ENCODE data around the gene GOLGA6L4. TPM values are rescaled to one million over a fixed set of nuclear protein-coding genes. Genes with fewer than 3 reads are reported as not detected.
"Not testable (repeated sequence)": the region's sequence is repeated elsewhere in the genome, so short reads cannot be mapped to it uniquely, and the experiment has no call there.

GOLGA6L4 gene
- total RNA-seq: 1 to 10 TPM; 1.7 to 2.3 TPM

GRCh38 chr15:84235573-84235972 lies at the start of gene GOLGA6L4:
GOLGA6L4 (plus strand) TSS chr15:84235773; CDS start chr15:84235835, 62 bp downstream.
- H3K4me3 Mint-ChIP-seq; DNase-seq; H3K27me3 Mint-ChIP-seq; H3K27ac Mint-ChIP-seq; H3K4me1 Mint-ChIP-seq; CTCF ChIA-PET; H3K36me3 Mint-ChIP-seq (ENCODE audit: low read depth); H3K9me3 Mint-ChIP-seq; POLR2A ChIA-PET: not testable (repeated sequence)

- DNase-seq; H3K36me3 Mint-ChIP-seq (ENCODE audit: low read depth); POLR2A ChIA-PET; H3K27ac Mint-ChIP-seq; H3K4me1 Mint-ChIP-seq; H3K27me3 Mint-ChIP-seq; H3K9me3 Mint-ChIP-seq; H3K4me3 Mint-ChIP-seq; CTCF ChIA-PET: not testable (repeated sequence)
Observed at GRCh38 chr15:84192982-84193381, 42.6 kb upstream of the GOLGA6L4 start.

GRCh38 chr15:84195603-84196002 lies 40.0 kb upstream of the GOLGA6L4 start:
- POLR2A ChIA-PET; CTCF ChIA-PET; H3K4me1 Mint-ChIP-seq; H3K4me3 Mint-ChIP-seq; H3K36me3 Mint-ChIP-seq (ENCODE audit: low read depth); H3K27ac Mint-ChIP-seq; H3K9me3 Mint-ChIP-seq; DNase-seq; H3K27me3 Mint-ChIP-seq: not testable (repeated sequence)

- H3K27me3 Mint-ChIP-seq; H3K9me3 Mint-ChIP-seq; H3K4me1 Mint-ChIP-seq; H3K36me3 Mint-ChIP-seq (ENCODE audit: low read depth); H3K27ac Mint-ChIP-seq; H3K4me3 Mint-ChIP-seq; DNase-seq; CTCF ChIA-PET; POLR2A ChIA-PET: not testable (repeated sequence)
Observed at GRCh38 chr15:84196530-84197188, 38.9 kb upstream of the GOLGA6L4 start.

GRCh38 chr15:84199865-84200264 lies 35.7 kb upstream of the GOLGA6L4 start:
- H3K27ac Mint-ChIP-seq; H3K27me3 Mint-ChIP-seq; H3K9me3 Mint-ChIP-seq; H3K4me3 Mint-ChIP-seq; CTCF ChIA-PET; POLR2A ChIA-PET; H3K4me1 Mint-ChIP-seq; DNase-seq; H3K36me3 Mint-ChIP-seq (ENCODE audit: low read depth): not testable (repeated sequence)

GRCh38 chr15:84246441-84246840 lies 10.9 kb downstream of the GOLGA6L4 start:
- H3K27me3 Mint-ChIP-seq; H3K9me3 Mint-ChIP-seq; POLR2A ChIA-PET; H3K36me3 Mint-ChIP-seq (ENCODE audit: low read depth); H3K4me3 Mint-ChIP-seq; CTCF ChIA-PET; H3K4me1 Mint-ChIP-seq; H3K27ac Mint-ChIP-seq: not testable (repeated sequence)
- peak; percentile 16 for DNase-seq

Data from activated CD4-positive, alpha-beta memory T cell treated with anti-CD3 and anti-CD28 coated beads, Interleukin-2, amount 10 ng/mL, durations not matched to agents 7 days and 5 days (primary cell).